HG03196 (cell line): ENCODE results near the gene PLA2G2A.
"Not testable (repeated sequence)": the region's sequence is repeated elsewhere in the genome, so short reads cannot be mapped to it uniquely, and the experiment has no call there.

Experiments used
- ATAC-seq: cut with Tn5 transposase; IDR thresholded peaks from one replicate; pipeline ENCODE4 v1.9.1; 2021; ENCODE audit not compliant: unreplicated experiment

Gene PLA2G2A

DNA sequence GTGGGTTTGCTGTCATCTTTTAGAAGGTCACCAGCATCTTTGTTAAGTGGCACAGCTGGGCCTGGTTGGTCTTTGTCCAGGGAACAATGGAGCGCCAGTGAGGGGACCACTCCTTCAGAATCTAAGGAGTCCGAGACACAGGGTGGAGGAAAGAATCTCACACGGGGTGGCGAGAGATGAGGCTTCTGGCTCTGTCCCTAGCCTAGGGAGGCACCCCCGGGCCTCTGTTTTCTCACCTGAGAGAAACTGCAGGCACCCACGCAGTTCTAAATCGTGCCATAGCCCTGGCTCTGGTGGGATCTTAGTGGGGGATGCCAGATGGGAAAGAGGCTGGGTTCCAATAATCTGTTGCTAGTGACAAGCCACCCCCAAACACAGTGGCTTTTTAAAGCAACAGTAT is 45.1 kb downstream of the PLA2G2A start:
- ATAC-seq, result no peak

- ATAC-seq, result no peak
Observed at GRCh38 chr1:19932866-19933265, 46.6 kb downstream of the PLA2G2A start.

DNA sequence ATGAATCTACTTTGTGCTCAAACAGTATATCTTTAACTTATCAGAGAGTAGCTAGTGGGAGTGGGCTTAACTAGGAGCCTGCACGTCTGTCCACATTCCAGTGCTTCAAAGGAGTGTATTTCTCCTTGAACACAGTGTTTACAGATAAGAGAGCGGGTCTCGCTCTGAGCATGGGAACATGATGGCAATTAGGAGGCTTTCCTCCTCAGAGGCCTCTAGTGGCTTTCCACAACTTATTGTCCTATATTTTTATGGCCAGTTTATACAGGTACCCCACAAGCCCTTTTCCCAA is 52.3 kb downstream of the PLA2G2A start:
- ATAC-seq, result not testable (repeated sequence)

GRCh38 chr1:19926296-19927129 is 52.9 kb downstream of the PLA2G2A start:
- ATAC-seq, result no peak
